ENCODE data around the gene VIL1. TPM values are rescaled to one million over a fixed set of nuclear protein-coding genes. Genes with fewer than 3 reads are reported as not detected.

The VIL1 gene
- total and polyA plus RNA-seq, 9 of the 15 experiments (the other 6 are each of a cell fraction or from before 2014, with no cell fraction given) = 0.51 to 2.7 (median 1.2) TPM

GRCh38 chr2:218400167-218400929 is 18.6 kb upstream of the VIL1 start (continued):
- TF ChIP-seq TSC22D4 (tag; IDR thresholded peaks at IDR 0.05) = no peak
- no peak for TF ChIP-seq RBM22 (IDR thresholded peaks at IDR 0.05; ENCODE audit: low read depth, low read length, poor library complexity, severe bottlenecking)
- TF ChIP-seq CC2D1A (IDR thresholded peaks at IDR 0.05) = no peak
- TF ChIP-seq SIN3A (IDR thresholded peaks at IDR 0.05; ENCODE audit: borderline replicate concordance in 2 of 2, control insufficient read depth in 1 of 2, low read depth in 2 of 2, low read length in 2 of 2) = no peak; a peak in 1 of 4 replicates
- TF ChIP-seq, protein P1, sequence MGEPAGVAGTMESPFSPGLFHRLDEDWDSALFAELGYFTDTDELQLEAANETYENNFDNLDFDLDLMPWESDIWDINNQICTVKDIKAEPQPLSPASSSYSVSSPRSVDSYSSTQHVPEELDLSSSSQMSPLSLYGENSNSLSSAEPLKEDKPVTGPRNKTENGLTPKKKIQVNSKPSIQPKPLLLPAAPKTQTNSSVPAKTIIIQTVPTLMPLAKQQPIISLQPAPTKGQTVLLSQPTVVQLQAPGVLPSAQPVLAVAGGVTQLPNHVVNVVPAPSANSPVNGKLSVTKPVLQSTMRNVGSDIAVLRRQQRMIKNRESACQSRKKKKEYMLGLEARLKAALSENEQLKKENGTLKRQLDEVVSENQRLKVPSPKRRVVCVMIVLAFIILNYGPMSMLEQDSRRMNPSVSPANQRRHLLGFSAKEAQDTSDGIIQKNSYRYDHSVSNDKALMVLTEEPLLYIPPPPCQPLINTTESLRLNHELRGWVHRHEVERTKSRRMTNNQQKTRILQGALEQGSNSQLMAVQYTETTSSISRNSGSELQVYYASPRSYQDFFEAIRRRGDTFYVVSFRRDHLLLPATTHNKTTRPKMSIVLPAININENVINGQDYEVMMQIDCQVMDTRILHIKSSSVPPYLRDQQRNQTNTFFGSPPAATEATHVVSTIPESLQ (CRISPR knock-in tag; IDR thresholded peaks at IDR 0.05) = no peak
- TF ChIP-seq, protein P2, sequence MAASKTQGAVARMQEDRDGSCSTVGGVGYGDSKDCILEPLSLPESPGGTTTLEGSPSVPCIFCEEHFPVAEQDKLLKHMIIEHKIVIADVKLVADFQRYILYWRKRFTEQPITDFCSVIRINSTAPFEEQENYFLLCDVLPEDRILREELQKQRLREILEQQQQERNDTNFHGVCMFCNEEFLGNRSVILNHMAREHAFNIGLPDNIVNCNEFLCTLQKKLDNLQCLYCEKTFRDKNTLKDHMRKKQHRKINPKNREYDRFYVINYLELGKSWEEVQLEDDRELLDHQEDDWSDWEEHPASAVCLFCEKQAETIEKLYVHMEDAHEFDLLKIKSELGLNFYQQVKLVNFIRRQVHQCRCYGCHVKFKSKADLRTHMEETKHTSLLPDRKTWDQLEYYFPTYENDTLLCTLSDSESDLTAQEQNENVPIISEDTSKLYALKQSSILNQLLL (CRISPR knock-in tag; IDR thresholded peaks at IDR 0.05; ENCODE audit: borderline replicate concordance) = no peak
- no peak for TF ChIP-seq HDAC3 (IDR thresholded peaks at IDR 0.05; ENCODE audit: borderline replicate concordance, partially characterized antibody)
- TF ChIP-seq ZNF668 (CRISPR knock-in tag; IDR thresholded peaks at IDR 0.05) = no peak
- no peak for TF ChIP-seq POLR2AphosphoS5 (IDR thresholded peaks at IDR 0.05; ENCODE audit: control insufficient read depth, insufficient read depth, low read depth, low read length)
- no peak for TF ChIP-seq FUS (optimal IDR thresholded peaks at IDR 0.05; ENCODE audit: low read depth, low read length)
- no peak for TF ChIP-seq PTBP1 (IDR thresholded peaks at IDR 0.05; ENCODE audit: low read depth, low read length)
- TF ChIP-seq ZNF780A (CRISPR knock-in tag; IDR thresholded peaks at IDR 0.05) = no peak
- TF ChIP-seq, protein P3, sequence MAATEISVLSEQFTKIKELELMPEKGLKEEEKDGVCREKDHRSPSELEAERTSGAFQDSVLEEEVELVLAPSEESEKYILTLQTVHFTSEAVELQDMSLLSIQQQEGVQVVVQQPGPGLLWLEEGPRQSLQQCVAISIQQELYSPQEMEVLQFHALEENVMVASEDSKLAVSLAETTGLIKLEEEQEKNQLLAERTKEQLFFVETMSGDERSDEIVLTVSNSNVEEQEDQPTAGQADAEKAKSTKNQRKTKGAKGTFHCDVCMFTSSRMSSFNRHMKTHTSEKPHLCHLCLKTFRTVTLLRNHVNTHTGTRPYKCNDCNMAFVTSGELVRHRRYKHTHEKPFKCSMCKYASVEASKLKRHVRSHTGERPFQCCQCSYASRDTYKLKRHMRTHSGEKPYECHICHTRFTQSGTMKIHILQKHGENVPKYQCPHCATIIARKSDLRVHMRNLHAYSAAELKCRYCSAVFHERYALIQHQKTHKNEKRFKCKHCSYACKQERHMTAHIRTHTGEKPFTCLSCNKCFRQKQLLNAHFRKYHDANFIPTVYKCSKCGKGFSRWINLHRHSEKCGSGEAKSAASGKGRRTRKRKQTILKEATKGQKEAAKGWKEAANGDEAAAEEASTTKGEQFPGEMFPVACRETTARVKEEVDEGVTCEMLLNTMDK (IDR thresholded peaks at IDR 0.05; ENCODE audit: borderline replicate concordance, insufficient read depth, low read depth, low read length, poor library complexity, severe bottlenecking) = no peak
- no peak for TF ChIP-seq SAP30 (IDR thresholded peaks at IDR 0.05; ENCODE audit: borderline replicate concordance, insufficient read depth, low read depth, low read length, poor library complexity, severe bottlenecking)
- TF ChIP-seq ETS2 (tag; IDR thresholded peaks at IDR 0.05; ENCODE audit: borderline replicate concordance, poor library complexity, severe bottlenecking) = no peak
- TF ChIP-seq ZSCAN29 (IDR thresholded peaks at IDR 0.05) = no peak
- no peak for TF ChIP-seq ZNF140 (CRISPR knock-in tag; IDR thresholded peaks at IDR 0.05)
- no peak for TF ChIP-seq MAFK (IDR thresholded peaks at IDR 0.05; ENCODE audit: low read length)
- TF ChIP-seq NCOA4 (IDR thresholded peaks at IDR 0.05; ENCODE audit: partially characterized antibody) = no peak
- no peak for TF ChIP-seq NFIC (IDR thresholded peaks at IDR 0.05)

All from K562 (cell line).